ENCODE data around the gene MLH3. TPM values are rescaled to one million over a fixed set of nuclear protein-coding genes. Genes with fewer than 3 reads are reported as not detected.

MLH3 gene
- total RNA-seq, 1 experiment from 2014 or later = 23.0 TPM

- DNase-seq = no peak
- Histone ChIP-seq H4K8ac (replicated peaks; ENCODE audit: insufficient read length, low read depth, low read length) (no peak overlapping the region), H3K23ac (ENCODE audit: insufficient read length, low read depth, low read length) (no peak overlapping the region), H3K14ac (ENCODE audit: insufficient read depth, low read length) (no peak overlapping the region), H2BK5ac (ENCODE audit: insufficient read length, low read length) (no peak overlapping the region), H3K79me1 (ENCODE audit: insufficient read depth, low read depth, low read length, poor library complexity, severe bottlenecking) (peaks cover 3% of the 10 kb centered on the region), H2BK12ac (ENCODE audit: insufficient read length, low read depth, low read length) (no peak overlapping the region), H2BK15ac (ENCODE audit: low read depth, low read length) (no peak overlapping the region), H4K5ac (ENCODE audit: insufficient read length, low read depth, low read length) (no peak overlapping the region), H3K56ac (ENCODE audit: insufficient read length, low read depth, low read length) (no peak overlapping the region), H3T11ph (ENCODE audit: low read length) (no peak overlapping the region), H2AK5ac (ENCODE audit: insufficient read length, low read length) (no peak overlapping the region), H2BK20ac (ENCODE audit: low read depth, low read length, poor library complexity, severe bottlenecking) (no peak overlapping the region), H3K9me3 (ENCODE audit: control insufficient read depth, low read depth, low read length) (no peaks in the 10 kb centered on the region), H4K20me1 (ENCODE audit: control insufficient read depth, insufficient read depth, insufficient read length) (no peaks in the 10 kb centered on the region), H3K79me2 (ENCODE audit: insufficient read depth, low read length) (no peaks in the 10 kb centered on the region), H3K4me1 (ENCODE audit: insufficient read depth, low read length) (0 out of 2 replicates have a peak, but pooled peaks cover 2% of the 10 kb centered on the region), H3K27ac (ENCODE audit: insufficient read length, low read depth, low read length) (no peak overlapping the region), H2BK120ac (ENCODE audit: low read depth, low read length, poor library complexity, severe bottlenecking) (no peak overlapping the region), H2AFZ (ENCODE audit: low read length) (no peak overlapping the region), H3K4me2 (ENCODE audit: insufficient read depth, insufficient read length, low read length) (no peak overlapping the region), H3K27me3 (ENCODE audit: insufficient read depth, low read length) (no peaks in the 10 kb centered on the region), H3K18ac (ENCODE audit: insufficient read length, low read depth, low read length) (no peak overlapping the region), H3K9ac (ENCODE audit: extremely low read depth, insufficient read length, low read length) (no peak overlapping the region), H3K4ac (ENCODE audit: low read depth, low read length) (no peak overlapping the region), H3K23me2 (ENCODE audit: insufficient read length, low read depth, low read length, poor library complexity, severe bottlenecking) (peaks cover 3% of the 10 kb centered on the region), H4K91ac (ENCODE audit: insufficient read length, low read depth, low read length) (no peak overlapping the region)
- Mint-ChIP-seq H3K4me3 (no peak overlapping the region), H3K4me1 (no peaks in the 10 kb centered on the region; a peak in 1 of 4 replicates), H3K27me3 (ENCODE audit: low read depth) (no peaks in the 10 kb centered on the region), H3K9me3 (no peaks in the 10 kb centered on the region; a peak in 1 of 5 replicates), H3K36me3 (ENCODE audit: insufficient read depth in 1 of 3, low read depth in 3 of 3) (peaks cover 0 to 16% (median 2%) of the 10 kb centered on the region in 3 experiments; a peak in 4 of 7 replicates), H3K27ac (no peak overlapping the region)
- no peak for TF ChIP-seq CTCF (conservative IDR thresholded peaks at IDR 0.05)
- no CpG with 5 or more reads among the region's 2 CpGs for WGBS (ENCODE audit: extremely low coverage, insufficient read length, low lambda C conversion rate)
These were observed 3.2 kb downstream of the MLH3 start for GRCh38 chr14:75048101-75048500.

All from H9 (cell line).